HepG2 (cell line): ENCODE measurements around the gene PEAK1. TPM values are rescaled to one million over a fixed set of nuclear protein-coding genes. Genes with fewer than 3 reads are reported as not detected.

Experiments used
- ATAC-seq: fragments of 200-7000 bp; cut with Tn5 transposase; 3 replicates; pipeline ENCODE4 v1.9.1; 2020; ENCODE audit warnings: mild to moderate bottlenecking, moderate library complexity
- BruUV-seq: library from RNA; stranded (reverse); fragments of 400-500 nt; replicated peaks from 2 replicates; lab custom pipeline; 2021; lab: Mats Ljungman, UMichigan
- CTCF ChIA-PET: fragments of 300-600 bp; formaldehyde crosslinking; extraction: SDS; loops from one replicate; lab custom pipeline; 2021; ENCODE audit warnings: low total read pairs, inconsistent platforms, low intra/inter-chr PET ratio; lab: Yijun Ruan, JAX
- POLR2A ChIA-PET: fragments of 350-600 bp; sonication (Branson Sonifier 250); formaldehyde crosslinking; loops from one replicate; lab custom pipeline; 2020; ENCODE audit warnings: antibody characterized with exemption, inconsistent platforms; lab: Yijun Ruan, JAX
- DNase-seq: peaks from one replicate; pipeline ENCODE4 v3.0.0-alpha.2; 2015; ENCODE audit warnings: low spot score
- FAIRE-seq: peaks from 3 replicates; lab custom pipeline; 2011; peaks lifted over from hg19 to GRCh38; lab: Jason Lieb, UNC
- H2AFZ ChIP-seq: one replicate; pipeline ENCODE4 v1.6.1; 2011; ENCODE audit warnings: low read length, inconsistent platforms
- H3K27ac ChIP-seq: fragments of 300-600 bp; 3 replicates; pipeline ENCODE4 v1.8.0; 2011; ENCODE audit warnings: mixed run types, mild to moderate bottlenecking, mixed read lengths, low read length, inconsistent platforms; ENCODE audit not compliant: insufficient read depth; ENCODE audit errors: extremely low read length
- H3K27me3 ChIP-seq, 2 experiments: fragments of 200-600 bp in 1 of 2; 2 replicates in 1 of 2; 3 replicates in 1 of 2; pipeline versions ENCODE4 v1.6.0 to v1.8.0; 2011; ENCODE audit warnings: low read length in 2 of 2, mild to moderate bottlenecking in 2 of 2, moderate library complexity in 2 of 2, inconsistent platforms in 1 of 2; ENCODE audit not compliant: insufficient read depth in 2 of 2, control insufficient read depth in 1 of 2
- H3K36me3 ChIP-seq, 2 experiments: fragments of 200-600 bp in 1 of 2; replicated peaks in 1 of 2; 2 replicates in 1 of 2; 3 replicates in 1 of 2; pipeline versions ENCODE4 v1.5.1 to v1.8.0; 2011; ENCODE audit warnings: low read length in 2 of 2, inconsistent platforms in 1 of 2; ENCODE audit not compliant: insufficient read depth in 2 of 2, control insufficient read depth in 1 of 2
- H3K4me1 ChIP-seq: 2 replicates; pipeline ENCODE4 v1.5.1; 2012; ENCODE audit warnings: low read length, inconsistent platforms; ENCODE audit not compliant: insufficient read depth
- H3K4me2 ChIP-seq: 2 replicates; pipeline ENCODE4 v1.6.0; 2011; ENCODE audit warnings: low read depth, low read length, inconsistent platforms
- H3K4me3 ChIP-seq, 3 experiments: fragments of 200-600 bp in 1 of 3; sonication (generic), shearing (Covaris generic) in 1 of 3; replicated peaks in 1 of 3; 2 replicates each; pipeline ENCODE4 v1.5.1; 2011 to 2016; ENCODE audit warnings: low read length in 3 of 3, inconsistent platforms in 2 of 3, low read depth in 2 of 3, mild to moderate bottlenecking in 2 of 3, control low read depth in 1 of 3, mixed read lengths in 1 of 3; ENCODE audit not compliant: insufficient read depth in 1 of 3
- H3K79me2 ChIP-seq: one replicate; pipeline ENCODE4 v1.6.1; 2011; ENCODE audit warnings: low read length, inconsistent platforms; ENCODE audit not compliant: insufficient read depth
- H3K9ac ChIP-seq: 2 replicates; pipeline ENCODE4 v1.6.0; 2011; ENCODE audit warnings: mild to moderate bottlenecking, low read depth, low read length, inconsistent platforms; ENCODE audit not compliant: insufficient read depth
- H3K9me3 ChIP-seq: 2 replicates; pipeline ENCODE4 v1.5.1; 2012; ENCODE audit warnings: mild to moderate bottlenecking, low read length
- H4K20me1 ChIP-seq: 2 replicates; pipeline ENCODE4 v1.6.0; 2011; ENCODE audit warnings: inconsistent platforms, mild to moderate bottlenecking, low read length, moderate library complexity; ENCODE audit not compliant: insufficient read depth
- ELF4 ChIP-seq: sonication (generic); formaldehyde crosslinking; IDR thresholded peaks from 2 replicates; pipeline ENCODE4 v1.5.0; 2020; ENCODE audit warnings: missing genetic modification reagents, mild to moderate bottlenecking, moderate library complexity, borderline replicate concordance
- GLI4 ChIP-seq: sonication (generic); formaldehyde crosslinking; IDR thresholded peaks from 2 replicates; pipeline ENCODE4 v1.5.1; 2020; ENCODE audit warnings: missing genetic modification reagents, mild to moderate bottlenecking, moderate library complexity, borderline replicate concordance
- IRF2 ChIP-seq: IDR thresholded peaks from 2 replicates; pipeline ENCODE4 v1.6.1; 2018; ENCODE audit warnings: missing genetic modification reagents, missing compliant biosample characterization
- MYC ChIP-seq: sonication (generic); formaldehyde crosslinking; IDR thresholded peaks from 2 replicates; pipeline ENCODE4 v1.9.0; 2021; ENCODE audit warnings: missing genetic modification reagents, borderline replicate concordance
- MYNN ChIP-seq: sonication (generic); formaldehyde crosslinking; IDR thresholded peaks from 2 replicates; pipeline ENCODE4 v1.4.0; 2020; ENCODE audit warnings: mild to moderate bottlenecking, low read depth, missing genetic modification reagents
- NFKBIZ ChIP-seq: IDR thresholded peaks from 2 replicates; pipeline ENCODE4 v1.6.1; 2018; ENCODE audit warnings: missing genetic modification reagents, missing compliant biosample characterization
- NR3C1 ChIP-seq: sonication (generic); formaldehyde crosslinking; IDR thresholded peaks from 2 replicates; pipeline ENCODE4 v1.4.0; 2020; ENCODE audit warnings: missing genetic modification reagents
- RCOR2 ChIP-seq: IDR thresholded peaks from 2 replicates; pipeline ENCODE4 v1.6.1; 2016; ENCODE audit warnings: missing biosample characterization, missing genetic modification reagents
- RFX1 ChIP-seq: fragments of 450-650 bp; IDR thresholded peaks from 2 replicates; pipeline ENCODE4 v1.6.1; 2017
- SSRP1 ChIP-seq: IDR thresholded peaks from 2 replicates; pipeline ENCODE4 v1.6.1; 2016; ENCODE audit warnings: control low read depth
- XBP1 ChIP-seq: sonication (generic); formaldehyde crosslinking; IDR thresholded peaks from 2 replicates; pipeline ENCODE4 v1.5.0; 2020; ENCODE audit warnings: missing genetic modification reagents
- ZFAT ChIP-seq: sonication (generic); formaldehyde crosslinking; conservative IDR thresholded peaks from 2 replicates; pipeline ENCODE4 v1.8.1; 2023; ENCODE audit warnings: missing genetic modification reagents, inconsistent platforms
- ZNF136 ChIP-seq: sonication (generic); formaldehyde crosslinking; IDR thresholded peaks from 2 replicates; pipeline ENCODE4 v1.8.1; 2022; ENCODE audit warnings: low read depth, mild to moderate bottlenecking, moderate library complexity, missing genetic modification reagents
- ZNF546 ChIP-seq: sonication (generic); formaldehyde crosslinking; conservative IDR thresholded peaks from 2 replicates; pipeline ENCODE4 v1.8.1; 2023; ENCODE audit warnings: mild to moderate bottlenecking, missing genetic modification reagents
- ZSCAN22 ChIP-seq: sonication (generic); formaldehyde crosslinking; IDR thresholded peaks from 2 replicates; pipeline ENCODE4 v1.4.0; 2020; ENCODE audit warnings: mild to moderate bottlenecking, missing genetic modification reagents
- WGBS: methylation state at CpG from one replicate; pipeline ENCODE4 v1.1.6; 2017; ENCODE audit warnings: low lambda C conversion rate; 5-methylcytosine and 5-hydroxymethylcytosine counted together
- in situ Hi-C: cut with HindIII; loops from 2 replicates; pipeline ENCODE4 v1.10.0; 2017; ENCODE audit warnings: low pct_unique_long_range_greater_than_20kb; ENCODE audit not compliant: extremely low pct_ligation_motif_present
- intact Hi-C: fragments of 100-400 bp; cut with micrococcal nuclease; formaldehyde crosslinking; loops from one replicate; pipeline ENCODE4 v1.10.0; 2022; ENCODE audit not compliant: unreplicated experiment
- polyA plus RNA-seq, 8 experiments: library from polyadenylated mRNA; depleted of rRNA in 3 of 8; stranded (reverse) in 7 of 8; unstranded in 1 of 8; fragments of >200 nt; fragmentation: Illumina TruSeq in 4 of 8; extraction: Trizol in 4 of 8; gene quantifications; 2 replicates each; pipeline versions ENCODE4 v1.2.1 to v1.2.3, GENCODE V29; 2011 to 2016; ENCODE audit warnings: low read depth in 4 of 8, missing spikeins in 1 of 8, mixed read lengths in 1 of 8; ENCODE audit not compliant: insufficient read depth in 1 of 8
- total RNA-seq, 5 experiments: library from RNA; depleted of rRNA; stranded (reverse); fragments of >200 nt; fragmentation: Illumina TruSeq; extraction: Trizol; gene quantifications; 2 replicates each; pipeline ENCODE4 v1.2.3, GENCODE V29; 2016; ENCODE audit warnings: low read depth in 1 of 5
- TF ChIP-seq, protein P1 (sequence below): sonication (generic); formaldehyde crosslinking; conservative IDR thresholded peaks from 2 replicates; pipeline ENCODE4 v1.8.0; 2022; ENCODE audit warnings: missing genetic modification reagents
- TF ChIP-seq, protein P2 (sequence below): sonication (generic); formaldehyde crosslinking; IDR thresholded peaks from 2 replicates; pipeline ENCODE4 v1.5.0; 2020; ENCODE audit warnings: missing genetic modification reagents
- TF ChIP-seq, protein P3 (sequence below): sonication (generic); formaldehyde crosslinking; IDR thresholded peaks from 2 replicates; pipeline ENCODE4 v1.4.0; 2020; ENCODE audit warnings: mild to moderate bottlenecking, low read depth, missing genetic modification reagents
- TF ChIP-seq, protein P4 (sequence below), 2 experiments: IDR thresholded peaks; 2 replicates each; pipeline ENCODE4 v1.6.1; 2011 to 2012; ENCODE audit warnings: low read length in 2 of 2, borderline replicate concordance in 1 of 2, low read depth in 1 of 2, mild to moderate bottlenecking in 1 of 2, moderate library complexity in 1 of 2

The PEAK1 gene
- total and polyA plus RNA-seq, 2 of the 13 experiments (the other 11 are each of a cell fraction or from before 2014, with no cell fraction given), result 6.0 to 6.6 TPM

DNA sequence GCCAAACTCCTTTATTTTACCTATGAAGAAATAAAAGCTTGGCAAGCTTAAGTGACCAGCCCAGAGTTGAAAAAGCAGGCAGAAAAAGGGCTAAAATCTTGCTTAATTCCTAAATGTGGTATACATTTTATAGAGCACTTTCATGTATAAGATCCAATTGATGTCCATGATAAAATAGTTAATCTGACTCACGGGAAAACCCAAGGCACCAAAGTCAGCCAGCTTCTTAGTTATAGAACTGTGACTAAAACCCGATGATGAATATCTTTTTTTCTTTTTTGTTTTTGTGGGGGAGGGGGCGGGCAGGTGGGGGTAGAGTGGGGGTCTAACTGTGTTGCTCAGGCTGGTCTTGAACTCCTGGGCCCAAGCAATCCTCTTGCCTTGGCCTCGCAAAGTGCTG lies 71.4 kb downstream of the PEAK1 start:
- intact Hi-C loops, result no loop called here
- BruUV-seq, result no TSS peak
- TF ChIP-seq GLI4 (CRISPR knock-in tag) (no peak), ZSCAN22 (no peak), MYNN (no peak), NFKBIZ (CRISPR knock-in tag) (no peak), RFX1 (no peak), IRF2 (no peak), RCOR2 (CRISPR knock-in tag) (no peak), ZFAT (CRISPR knock-in tag) (no peak), MYC (CRISPR knock-in tag) (no peak), ZNF546 (CRISPR knock-in tag) (no peak), ZNF136 (CRISPR knock-in tag) (no peak), ELF4 (CRISPR knock-in tag) (no peak), XBP1 (CRISPR knock-in tag) (no peak), SSRP1 (CRISPR knock-in tag) (no peak), NR3C1 (no peak)
- TF ChIP-seq, protein P1, sequence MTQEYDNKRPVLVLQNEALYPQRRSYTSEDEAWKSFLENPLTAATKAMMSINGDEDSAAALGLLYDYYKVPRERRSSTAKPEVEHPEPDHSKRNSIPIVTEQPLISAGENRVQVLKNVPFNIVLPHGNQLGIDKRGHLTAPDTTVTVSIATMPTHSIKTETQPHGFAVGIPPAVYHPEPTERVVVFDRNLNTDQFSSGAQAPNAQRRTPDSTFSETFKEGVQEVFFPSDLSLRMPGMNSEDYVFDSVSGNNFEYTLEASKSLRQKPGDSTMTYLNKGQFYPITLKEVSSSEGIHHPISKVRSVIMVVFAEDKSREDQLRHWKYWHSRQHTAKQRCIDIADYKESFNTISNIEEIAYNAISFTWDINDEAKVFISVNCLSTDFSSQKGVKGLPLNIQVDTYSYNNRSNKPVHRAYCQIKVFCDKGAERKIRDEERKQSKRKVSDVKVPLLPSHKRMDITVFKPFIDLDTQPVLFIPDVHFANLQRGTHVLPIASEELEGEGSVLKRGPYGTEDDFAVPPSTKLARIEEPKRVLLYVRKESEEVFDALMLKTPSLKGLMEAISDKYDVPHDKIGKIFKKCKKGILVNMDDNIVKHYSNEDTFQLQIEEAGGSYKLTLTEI (CRISPR knock-in tag), result no peak
- TF ChIP-seq, protein P2, sequence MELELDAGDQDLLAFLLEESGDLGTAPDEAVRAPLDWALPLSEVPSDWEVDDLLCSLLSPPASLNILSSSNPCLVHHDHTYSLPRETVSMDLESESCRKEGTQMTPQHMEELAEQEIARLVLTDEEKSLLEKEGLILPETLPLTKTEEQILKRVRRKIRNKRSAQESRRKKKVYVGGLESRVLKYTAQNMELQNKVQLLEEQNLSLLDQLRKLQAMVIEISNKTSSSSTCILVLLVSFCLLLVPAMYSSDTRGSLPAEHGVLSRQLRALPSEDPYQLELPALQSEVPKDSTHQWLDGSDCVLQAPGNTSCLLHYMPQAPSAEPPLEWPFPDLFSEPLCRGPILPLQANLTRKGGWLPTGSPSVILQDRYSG (CRISPR knock-in tag), result no peak
- TF ChIP-seq, protein P3, sequence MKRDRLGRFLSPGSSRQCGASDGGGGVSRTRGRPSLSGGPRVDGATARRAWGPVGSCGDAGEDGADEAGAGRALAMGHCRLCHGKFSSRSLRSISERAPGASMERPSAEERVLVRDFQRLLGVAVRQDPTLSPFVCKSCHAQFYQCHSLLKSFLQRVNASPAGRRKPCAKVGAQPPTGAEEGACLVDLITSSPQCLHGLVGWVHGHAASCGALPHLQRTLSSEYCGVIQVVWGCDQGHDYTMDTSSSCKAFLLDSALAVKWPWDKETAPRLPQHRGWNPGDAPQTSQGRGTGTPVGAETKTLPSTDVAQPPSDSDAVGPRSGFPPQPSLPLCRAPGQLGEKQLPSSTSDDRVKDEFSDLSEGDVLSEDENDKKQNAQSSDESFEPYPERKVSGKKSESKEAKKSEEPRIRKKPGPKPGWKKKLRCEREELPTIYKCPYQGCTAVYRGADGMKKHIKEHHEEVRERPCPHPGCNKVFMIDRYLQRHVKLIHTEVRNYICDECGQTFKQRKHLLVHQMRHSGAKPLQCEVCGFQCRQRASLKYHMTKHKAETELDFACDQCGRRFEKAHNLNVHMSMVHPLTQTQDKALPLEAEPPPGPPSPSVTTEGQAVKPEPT (CRISPR knock-in tag), result no peak
- TF ChIP-seq, protein P4, sequence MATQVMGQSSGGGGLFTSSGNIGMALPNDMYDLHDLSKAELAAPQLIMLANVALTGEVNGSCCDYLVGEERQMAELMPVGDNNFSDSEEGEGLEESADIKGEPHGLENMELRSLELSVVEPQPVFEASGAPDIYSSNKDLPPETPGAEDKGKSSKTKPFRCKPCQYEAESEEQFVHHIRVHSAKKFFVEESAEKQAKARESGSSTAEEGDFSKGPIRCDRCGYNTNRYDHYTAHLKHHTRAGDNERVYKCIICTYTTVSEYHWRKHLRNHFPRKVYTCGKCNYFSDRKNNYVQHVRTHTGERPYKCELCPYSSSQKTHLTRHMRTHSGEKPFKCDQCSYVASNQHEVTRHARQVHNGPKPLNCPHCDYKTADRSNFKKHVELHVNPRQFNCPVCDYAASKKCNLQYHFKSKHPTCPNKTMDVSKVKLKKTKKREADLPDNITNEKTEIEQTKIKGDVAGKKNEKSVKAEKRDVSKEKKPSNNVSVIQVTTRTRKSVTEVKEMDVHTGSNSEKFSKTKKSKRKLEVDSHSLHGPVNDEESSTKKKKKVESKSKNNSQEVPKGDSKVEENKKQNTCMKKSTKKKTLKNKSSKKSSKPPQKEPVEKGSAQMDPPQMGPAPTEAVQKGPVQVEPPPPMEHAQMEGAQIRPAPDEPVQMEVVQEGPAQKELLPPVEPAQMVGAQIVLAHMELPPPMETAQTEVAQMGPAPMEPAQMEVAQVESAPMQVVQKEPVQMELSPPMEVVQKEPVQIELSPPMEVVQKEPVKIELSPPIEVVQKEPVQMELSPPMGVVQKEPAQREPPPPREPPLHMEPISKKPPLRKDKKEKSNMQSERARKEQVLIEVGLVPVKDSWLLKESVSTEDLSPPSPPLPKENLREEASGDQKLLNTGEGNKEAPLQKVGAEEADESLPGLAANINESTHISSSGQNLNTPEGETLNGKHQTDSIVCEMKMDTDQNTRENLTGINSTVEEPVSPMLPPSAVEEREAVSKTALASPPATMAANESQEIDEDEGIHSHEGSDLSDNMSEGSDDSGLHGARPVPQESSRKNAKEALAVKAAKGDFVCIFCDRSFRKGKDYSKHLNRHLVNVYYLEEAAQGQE (IDR thresholded peaks at IDR 0.05; ENCODE audit: borderline replicate concordance in 1 of 2, low read depth in 1 of 2, low read length in 2 of 2), result no peak
- no peak overlapping the region for H3K4me3 ChIP-seq
- no peaks in the 10 kb centered on the region for H3K9me3 ChIP-seq
- ChIA-PET CTCF (no interaction called here), POLR2A (no interaction called here)
- no peak for DNase-seq
- no peak for ATAC-seq
- H3K79me2 ChIP-seq, result no peaks in the 10 kb centered on the region
- WGBS, result 96% methylated on average over 4 of the region's 4 CpGs
- FAIRE-seq, result no peak
- H3K27me3 ChIP-seq, result no peaks in the 10 kb centered on the region
- H3K9ac ChIP-seq, result no peak overlapping the region
- H3K27ac ChIP-seq, result no peak overlapping the region
- H3K4me2 ChIP-seq, result no peak overlapping the region
- peaks cover 12% of the 10 kb centered on the region for H3K4me1 ChIP-seq
- peaks cover 0 to 4% of the 10 kb centered on the region in 2 experiments; a peak in 1 of 5 replicates for H3K36me3 ChIP-seq
- no peaks in the 10 kb centered on the region for H4K20me1 ChIP-seq
- in situ Hi-C loops, result no loop called here
- H2AFZ ChIP-seq, result no peak overlapping the region
